ENCODE measurements around the gene PHLPP1. TPM values are rescaled to one million over a fixed set of nuclear protein-coding genes. Genes with fewer than 3 reads are reported as not detected.

The PHLPP1 gene
- total RNA-seq (10 to 100 TPM; 10.2 to 15.9 (median 14.0) TPM), polyA plus RNA-seq (10 to 100 TPM in 1 of 2 donors, 1 to 10 TPM in 1; 4.4 to 12.0 TPM)
- long read RNA-seq, donor 1, partial matches to known transcripts, result 8 of 10 reads
- long read RNA-seq, donor 1, other reads (novel, unspliced or antisense), result 2 of 10 reads
- long read RNA-seq, donor 2, partial matches to known transcripts, result 6 of 6 reads
- long read RNA-seq, donor 2, other reads (novel, unspliced or antisense), result 0 of 6 reads
- long read RNA-seq, donor 3, full-length matches to known transcripts, result 20 of 24 reads
- long read RNA-seq, donor 3, partial matches to known transcripts, result 4 of 24 reads
- long read RNA-seq, donor 3, other reads (novel, unspliced or antisense), result 0 of 24 reads

- intact Hi-C loops (cut with DNase I), result loop anchor here in 3 of 4 donors (2.0 to 10.0 kb wide), 5 partner anchors 131 to 719 kb away; partner anchors contain the start of gene ZCCHC2 (in 1 of the 3)
- Histone ChIP-seq H3K27me3 (no peaks in the 10 kb centered on the region), H3K4me3 (peak within 1 kb of the TSS; percentile 59), H3K27ac (peak within 1 kb of the TSS; percentile 91 to 99), H3K36me3 (no peaks in the 10 kb centered on the region), H3K4me1 (ENCODE audit: insufficient read depth) (peaks cover 1% of the 10 kb centered on the region), H3K9me3 (no peaks in the 10 kb centered on the region)
- TF ChIP-seq CTCF (IDR thresholded peaks at IDR 0.05) (peak in 1 of 3 donors; percentile 11), POLR2A (IDR thresholded peaks at IDR 0.05) (peak; percentile 68), EP300 (IDR thresholded peaks at IDR 0.05) (no peak)
- no peak for DNase-seq
- WGBS, 3 donors, result 0 to 1% (median 1%) methylated on average over 26 to 46 of the region's 46 CpGs
These were observed at the start of gene PHLPP1 for GRCh38 chr18:62715436-62715758. PHLPP1 (plus strand) TSS chr18:62715541; CDS start chr18:62715684, 143 bp downstream.

- Histone ChIP-seq H3K4me3 (no peak overlapping the region), H3K9me3 (no peaks in the 10 kb centered on the region), H3K4me1 (ENCODE audit: insufficient read depth) (no peaks in the 10 kb centered on the region), H3K27ac (no peak overlapping the region), H3K27me3 (no peaks in the 10 kb centered on the region), H3K36me3 (no peaks in the 10 kb centered on the region)
- TF ChIP-seq POLR2A (IDR thresholded peaks at IDR 0.05) (no peak), EP300 (IDR thresholded peaks at IDR 0.05) (no peak), CTCF (IDR thresholded peaks at IDR 0.05) (no peak)
- DNase-seq, result no peak
- intact Hi-C loops (cut with DNase I), result no loop called here
- 95 to 100% (median 96%) methylated on average over 1 of the region's 1 CpG for WGBS, 3 donors
These were observed 46.1 kb upstream of the PHLPP1 start for GRCh38 chr18:62669225-62669624.

- Histone ChIP-seq H3K9me3 (no peaks in the 10 kb centered on the region), H3K36me3 (no peaks in the 10 kb centered on the region), H3K27me3 (no peaks in the 10 kb centered on the region), H3K4me1 (ENCODE audit: insufficient read depth) (no peaks in the 10 kb centered on the region), H3K4me3 (no peak overlapping the region), H3K27ac (no peak overlapping the region)
- intact Hi-C loops (cut with DNase I), result no loop called here
- WGBS, 3 donors, result 85 to 94% (median 91%) methylated on average over 2 of the region's 2 CpGs
- TF ChIP-seq CTCF (IDR thresholded peaks at IDR 0.05), result no peak
- no peak for DNase-seq
These were observed 44.8 kb upstream of the PHLPP1 start for GRCh38 chr18:62670573-62670972.

- Histone ChIP-seq H3K27ac (no peak overlapping the region), H3K36me3 (no peaks in the 10 kb centered on the region), H3K4me3 (no peak overlapping the region), H3K27me3 (no peaks in the 10 kb centered on the region), H3K4me1 (ENCODE audit: insufficient read depth) (no peaks in the 10 kb centered on the region), H3K9me3 (no peaks in the 10 kb centered on the region)
- DNase-seq, result no peak
- intact Hi-C loops (cut with DNase I), result no loop called here
- 51 to 56% (median 52%) methylated on average over 2 of the region's 2 CpGs for WGBS, 3 donors
- TF ChIP-seq EP300 (IDR thresholded peaks at IDR 0.05) (no peak), CTCF (IDR thresholded peaks at IDR 0.05) (no peak), POLR2A (IDR thresholded peaks at IDR 0.05) (no peak)
These were observed 42.7 kb upstream of the PHLPP1 start for GRCh38 chr18:62672600-62672999.

Data from ovary (tissue), 10 donors.